ENCODE data around the gene ISCU. TPM values are rescaled to one million over a fixed set of nuclear protein-coding genes. Genes with fewer than 3 reads are reported as not detected.

Gene ISCU
- total RNA-seq, 1 donor from 2014 or later = 136 TPM

DNA sequence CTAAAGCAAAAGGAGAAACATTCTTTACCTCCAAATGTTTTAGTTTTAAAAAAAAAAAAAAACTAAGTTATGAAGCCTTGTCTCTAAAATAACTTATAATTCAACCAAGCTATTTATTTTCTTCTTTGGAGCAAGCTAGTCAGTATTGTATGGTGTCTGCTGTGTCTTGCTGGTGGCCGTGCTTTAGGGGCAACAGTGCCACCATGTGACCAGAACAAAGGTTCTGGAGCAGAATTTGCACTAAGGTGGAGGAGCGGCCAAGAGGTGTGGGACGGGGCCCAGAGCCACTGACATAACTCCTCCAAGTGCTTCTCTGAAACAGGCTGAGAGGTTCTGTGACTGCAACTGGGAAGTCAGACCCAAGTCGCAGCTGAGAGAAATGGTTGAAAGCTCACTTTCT is 42.8 kb upstream of the ISCU start:
- no peaks in the 10 kb centered on the region for H3K27me3 ChIP-seq
- no peaks in the 10 kb centered on the region for H3K9me3 ChIP-seq
- H3K27ac ChIP-seq = peak overlapping the region in 1 of 2 donors; percentile 25
- intact Hi-C loops (cut with DNase I) = loop anchor here (5.0 to 10.0 kb wide), 5 partner anchors 175 to 1055 kb away; partner anchors contain the start of genes MMAB, MVK, PWP1 and SSH1
- peaks cover 50 to 66% of the 10 kb centered on the region in 2 donors for H3K36me3 ChIP-seq
- peak in 1 of 2 donors; percentile 50 for DNase-seq (ENCODE audit: low spot score in 2 of 2)
- TF ChIP-seq, protein P1, sequence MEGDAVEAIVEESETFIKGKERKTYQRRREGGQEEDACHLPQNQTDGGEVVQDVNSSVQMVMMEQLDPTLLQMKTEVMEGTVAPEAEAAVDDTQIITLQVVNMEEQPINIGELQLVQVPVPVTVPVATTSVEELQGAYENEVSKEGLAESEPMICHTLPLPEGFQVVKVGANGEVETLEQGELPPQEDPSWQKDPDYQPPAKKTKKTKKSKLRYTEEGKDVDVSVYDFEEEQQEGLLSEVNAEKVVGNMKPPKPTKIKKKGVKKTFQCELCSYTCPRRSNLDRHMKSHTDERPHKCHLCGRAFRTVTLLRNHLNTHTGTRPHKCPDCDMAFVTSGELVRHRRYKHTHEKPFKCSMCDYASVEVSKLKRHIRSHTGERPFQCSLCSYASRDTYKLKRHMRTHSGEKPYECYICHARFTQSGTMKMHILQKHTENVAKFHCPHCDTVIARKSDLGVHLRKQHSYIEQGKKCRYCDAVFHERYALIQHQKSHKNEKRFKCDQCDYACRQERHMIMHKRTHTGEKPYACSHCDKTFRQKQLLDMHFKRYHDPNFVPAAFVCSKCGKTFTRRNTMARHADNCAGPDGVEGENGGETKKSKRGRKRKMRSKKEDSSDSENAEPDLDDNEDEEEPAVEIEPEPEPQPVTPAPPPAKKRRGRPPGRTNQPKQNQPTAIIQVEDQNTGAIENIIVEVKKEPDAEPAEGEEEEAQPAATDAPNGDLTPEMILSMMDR (IDR thresholded peaks at IDR 0.05) = peak in 1 of 3 experiments; percentile 21
- peaks cover 6 to 9% of the 10 kb centered on the region in 2 donors for H3K4me1 ChIP-seq
- H3K4me3 ChIP-seq = no peak overlapping the region

DNA sequence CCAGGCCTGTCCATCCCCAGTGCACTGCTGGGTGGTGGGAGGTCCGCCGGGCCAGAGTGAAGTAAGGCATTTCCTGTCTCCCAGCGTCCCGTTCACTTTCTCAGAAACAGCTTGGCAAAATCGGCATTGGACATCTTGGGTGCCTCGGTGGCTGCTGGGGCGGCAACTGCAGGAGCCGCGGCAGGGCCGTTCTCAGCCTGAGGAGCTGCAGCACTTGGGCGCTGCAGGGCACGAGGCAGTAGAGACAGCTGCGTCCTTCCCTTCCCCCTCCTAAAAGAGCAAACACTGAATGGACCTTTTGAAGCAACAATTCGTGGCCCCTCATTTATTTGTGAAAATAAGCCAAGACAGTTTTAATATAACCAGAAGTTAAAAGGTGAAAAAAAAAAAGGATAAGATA is 39.0 kb upstream of the ISCU start:
- Histone ChIP-seq H3K9me3 (no peaks in the 10 kb centered on the region), H3K36me3 (peaks cover 81 to 98% of the 10 kb centered on the region in 2 donors), H3K27ac (no peak overlapping the region), H3K4me1 (no peaks in the 10 kb centered on the region), H3K27me3 (no peaks in the 10 kb centered on the region), H3K4me3 (no peak overlapping the region)
- TF ChIP-seq, protein P1 (IDR thresholded peaks at IDR 0.05) = no peak
- intact Hi-C loops (cut with DNase I) = no loop called here
- no peak for DNase-seq (ENCODE audit: low spot score in 2 of 2)

DNA sequence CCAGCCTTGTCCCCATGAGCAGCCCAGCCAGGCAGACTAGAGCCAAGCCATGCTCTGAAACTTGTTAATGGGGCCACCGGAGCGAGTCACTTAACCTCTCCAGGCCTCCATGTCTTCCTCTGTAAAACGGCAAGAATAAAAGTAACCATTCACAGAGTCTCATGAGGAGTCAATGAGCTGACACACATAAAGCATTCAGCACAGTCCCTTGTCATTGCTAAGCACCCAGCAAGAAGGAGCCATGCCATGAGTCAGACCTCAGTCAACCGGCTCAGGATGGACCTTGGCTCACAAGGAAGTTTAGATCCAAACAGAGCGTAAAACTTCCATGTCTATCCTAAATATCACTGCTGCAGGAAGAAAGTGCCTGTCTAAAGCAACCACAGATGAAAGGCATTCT is 36.7 kb upstream of the ISCU start:
- Histone ChIP-seq H3K9me3 (no peaks in the 10 kb centered on the region), H3K36me3 (peaks cover 85 to 100% of the 10 kb centered on the region in 2 donors), H3K4me3 (no peak overlapping the region), H3K27me3 (no peaks in the 10 kb centered on the region), H3K4me1 (no peaks in the 10 kb centered on the region), H3K27ac (no peak overlapping the region)
- TF ChIP-seq, protein P1 (IDR thresholded peaks at IDR 0.05) = no peak
- DNase-seq (ENCODE audit: low spot score in 2 of 2) = no peak
- intact Hi-C loops (cut with DNase I) = no loop called here

DNA sequence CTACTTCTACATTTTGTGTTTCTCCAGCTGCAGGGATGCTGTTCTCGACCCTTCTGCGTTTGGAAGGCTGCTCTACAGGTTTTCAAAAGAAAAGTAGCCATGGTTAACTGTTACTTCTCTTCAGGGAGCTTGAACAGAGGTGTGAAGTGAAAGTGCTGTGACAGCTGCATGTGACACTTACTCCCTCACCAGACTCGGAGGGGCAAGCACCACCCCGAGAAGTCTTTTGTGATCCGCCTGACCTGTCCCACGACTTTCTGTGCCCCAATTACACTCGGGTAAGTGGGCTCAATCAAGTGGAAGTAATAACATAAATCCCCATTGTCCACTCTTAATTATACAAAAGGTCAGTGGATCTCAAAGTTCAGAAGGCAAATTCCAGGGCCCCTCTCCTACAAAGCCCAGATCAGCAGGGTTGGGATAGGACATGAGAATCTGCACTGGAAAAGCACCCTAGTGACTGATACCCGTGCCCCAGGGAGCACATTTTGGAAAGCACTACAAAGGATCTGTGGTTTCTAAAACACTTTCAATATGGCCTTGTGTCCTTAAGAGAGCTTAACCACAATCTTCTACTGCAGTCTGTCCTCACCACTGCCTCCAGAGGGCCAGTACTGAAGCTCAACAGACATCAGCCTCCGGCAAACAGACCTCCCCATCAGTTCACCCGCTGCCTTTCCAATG is 35.8 kb upstream of the ISCU start:
- H3K4me3 ChIP-seq = no peak overlapping the region
- H3K36me3 ChIP-seq = peaks cover 90 to 100% of the 10 kb centered on the region in 2 donors
- no peak for DNase-seq (ENCODE audit: low spot score in 2 of 2)
- no peaks in the 10 kb centered on the region for H3K9me3 ChIP-seq
- H3K27me3 ChIP-seq = no peaks in the 10 kb centered on the region
- TF ChIP-seq, protein P1 (IDR thresholded peaks at IDR 0.05) = no peak
- no peaks in the 10 kb centered on the region for H3K4me1 ChIP-seq
- intact Hi-C loops (cut with DNase I) = no loop called here
- H3K27ac ChIP-seq = no peak overlapping the region

DNA sequence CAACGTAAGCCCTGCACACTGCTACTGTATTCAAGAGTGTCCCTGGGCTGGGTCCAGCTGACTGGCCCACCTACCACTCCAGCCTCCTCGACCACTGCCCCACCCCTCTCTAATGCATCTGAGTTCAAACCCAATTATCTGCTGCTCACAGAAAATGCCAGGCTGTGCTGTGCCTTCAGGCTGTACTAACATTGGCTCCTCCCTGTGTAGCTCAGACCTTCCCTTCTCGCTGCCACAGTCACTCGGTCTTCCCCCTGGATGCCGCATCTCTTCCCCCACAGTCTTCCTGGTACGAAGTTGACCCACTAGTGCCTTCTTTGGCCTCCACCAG is 35.3 kb upstream of the ISCU start:
- Histone ChIP-seq H3K4me1 (no peaks in the 10 kb centered on the region), H3K9me3 (no peaks in the 10 kb centered on the region), H3K36me3 (peaks cover 92 to 100% of the 10 kb centered on the region in 2 donors), H3K27me3 (no peaks in the 10 kb centered on the region), H3K4me3 (no peak overlapping the region), H3K27ac (no peak overlapping the region)
- no peak for DNase-seq (ENCODE audit: low spot score in 2 of 2)
- TF ChIP-seq, protein P1 (IDR thresholded peaks at IDR 0.05) = no peak
- intact Hi-C loops (cut with DNase I) = no loop called here
